Endothelial cell of umbilical vein (primary cell): ENCODE data around the gene SLC44A1.

Source experiments
- EZH2 ChIP-seq: IDR thresholded peaks from 2 replicates; pipeline ENCODE4 v1.6.1; 2012; ENCODE audit warnings: borderline replicate concordance, low read depth, mild to moderate bottlenecking, moderate library complexity, low read length, inconsistent platforms; ENCODE audit not compliant: severe bottlenecking
- FOS ChIP-seq: IDR thresholded peaks from 2 replicates; pipeline ENCODE4 v1.6.1; 2011; ENCODE audit warnings: mild to moderate bottlenecking, low read length, moderate library complexity, borderline replicate concordance; ENCODE audit not compliant: insufficient read depth
- JUN ChIP-seq: IDR thresholded peaks from 2 replicates; pipeline ENCODE4 v1.6.1; 2011; ENCODE audit warnings: borderline replicate concordance, low read depth; ENCODE audit not compliant: insufficient read length, insufficient read depth
- MYC ChIP-seq: IDR thresholded peaks from one replicate; pipeline ENCODE4 v1.6.1; 2011; ENCODE audit warnings: mild to moderate bottlenecking, low read depth, low read length
- POLR2A ChIP-seq: IDR thresholded peaks from 2 replicates; pipeline ENCODE4 v1.6.1; 2012; ENCODE audit warnings: low read depth, mild to moderate bottlenecking, control low read depth, low read length
- POLR2AphosphoS5 ChIP-seq: IDR thresholded peaks from 2 replicates; pipeline ENCODE4 v1.6.1; 2012; ENCODE audit warnings: low read depth, mild to moderate bottlenecking, control low read depth, low read length, moderate library complexity; ENCODE audit not compliant: insufficient read depth
- TF ChIP-seq, protein P1 (sequence below), 2 donors: IDR thresholded peaks; 1 replicate in 1 of 2; 2 replicates in 1 of 2; pipeline ENCODE4 v1.5.1; 2011; ENCODE audit warnings: low read length in 2 of 2, mild to moderate bottlenecking in 2 of 2, moderate library complexity in 2 of 2, control low read depth in 1 of 2, inconsistent platforms in 1 of 2, low read depth in 1 of 2; ENCODE audit not compliant: insufficient read depth in 1 of 2; ENCODE audit errors: extremely low read depth in 1 of 2
- TF ChIP-seq, protein P2 (sequence below): IDR thresholded peaks from 2 replicates; pipeline ENCODE4 v1.6.1; 2011; ENCODE audit not compliant: insufficient read depth, insufficient read length

DNA sequence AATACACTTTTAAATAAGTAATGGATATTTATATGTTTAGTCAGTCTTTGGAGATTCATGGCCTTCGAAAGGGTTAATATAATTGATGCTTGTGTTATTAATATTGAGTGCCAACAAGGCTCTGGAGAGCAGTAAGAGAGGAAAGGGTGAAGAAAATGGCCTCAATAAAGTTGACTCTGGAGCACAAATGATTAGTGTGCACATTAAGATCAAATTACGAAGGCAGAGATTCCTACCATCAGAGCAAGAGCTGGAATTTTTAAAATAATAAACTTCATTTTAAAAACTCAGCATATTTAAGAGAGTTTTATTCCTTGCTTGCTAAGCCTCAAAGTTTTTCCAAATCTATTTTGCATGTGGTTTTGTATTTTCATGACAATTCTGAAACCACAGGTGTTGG is 14.8 kb downstream of the SLC44A1 start:
- TF ChIP-seq POLR2A (no peak), EZH2 (no peak), POLR2AphosphoS5 (no peak), JUN (no peak), MYC (no peak), FOS (no peak)
- TF ChIP-seq, protein P1, sequence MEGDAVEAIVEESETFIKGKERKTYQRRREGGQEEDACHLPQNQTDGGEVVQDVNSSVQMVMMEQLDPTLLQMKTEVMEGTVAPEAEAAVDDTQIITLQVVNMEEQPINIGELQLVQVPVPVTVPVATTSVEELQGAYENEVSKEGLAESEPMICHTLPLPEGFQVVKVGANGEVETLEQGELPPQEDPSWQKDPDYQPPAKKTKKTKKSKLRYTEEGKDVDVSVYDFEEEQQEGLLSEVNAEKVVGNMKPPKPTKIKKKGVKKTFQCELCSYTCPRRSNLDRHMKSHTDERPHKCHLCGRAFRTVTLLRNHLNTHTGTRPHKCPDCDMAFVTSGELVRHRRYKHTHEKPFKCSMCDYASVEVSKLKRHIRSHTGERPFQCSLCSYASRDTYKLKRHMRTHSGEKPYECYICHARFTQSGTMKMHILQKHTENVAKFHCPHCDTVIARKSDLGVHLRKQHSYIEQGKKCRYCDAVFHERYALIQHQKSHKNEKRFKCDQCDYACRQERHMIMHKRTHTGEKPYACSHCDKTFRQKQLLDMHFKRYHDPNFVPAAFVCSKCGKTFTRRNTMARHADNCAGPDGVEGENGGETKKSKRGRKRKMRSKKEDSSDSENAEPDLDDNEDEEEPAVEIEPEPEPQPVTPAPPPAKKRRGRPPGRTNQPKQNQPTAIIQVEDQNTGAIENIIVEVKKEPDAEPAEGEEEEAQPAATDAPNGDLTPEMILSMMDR (IDR thresholded peaks at IDR 0.05; ENCODE audit: extremely low read depth in 1 of 2, insufficient read depth in 1 of 2, low read depth in 1 of 2, low read length in 2 of 2), result no peak
- TF ChIP-seq, protein P2, sequence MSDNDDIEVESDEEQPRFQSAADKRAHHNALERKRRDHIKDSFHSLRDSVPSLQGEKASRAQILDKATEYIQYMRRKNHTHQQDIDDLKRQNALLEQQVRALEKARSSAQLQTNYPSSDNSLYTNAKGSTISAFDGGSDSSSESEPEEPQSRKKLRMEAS, result no peak
